Measurements from ENCODE around the gene ADRB2. TPM values are rescaled to one million over a fixed set of nuclear protein-coding genes. Genes with fewer than 3 reads are reported as not detected.

The ADRB2 gene
- total RNA-seq, 4 donors from 2014 or later: 1.1 to 5.1 (median 4.2) TPM

- intact Hi-C loops (cut with DNase I): no loop called here
- no peak for DNase-seq
- H3K27ac ChIP-seq: no peak overlapping the region
- no peaks in the 10 kb centered on the region for H3K36me3 ChIP-seq
- TF ChIP-seq POLR2A (IDR thresholded peaks at IDR 0.05) (no peak), CTCF (IDR thresholded peaks at IDR 0.05) (no peak)
- H3K9me3 ChIP-seq: no peaks in the 10 kb centered on the region
- H3K4me3 ChIP-seq (replicated peaks in 1 of 3): no peak overlapping the region
- WGBS, 2 donors: 88 to 91% methylated on average over 1 of the region's 1 CpG
- no peaks in the 10 kb centered on the region for H3K4me1 ChIP-seq
- no peaks in the 10 kb centered on the region for H3K27me3 ChIP-seq
These were observed 11.9 kb downstream of the ADRB2 start for GRCh38 chr5:148838357-148838756.

- Histone ChIP-seq H3K4me1 (no peaks in the 10 kb centered on the region), H3K27me3 (no peaks in the 10 kb centered on the region), H3K9me3 (no peaks in the 10 kb centered on the region), H3K4me3 (replicated peaks in 1 of 3) (no peak overlapping the region), H3K36me3 (no peaks in the 10 kb centered on the region), H3K27ac (no peak overlapping the region)
- intact Hi-C loops (cut with DNase I): no loop called here
- TF ChIP-seq CTCF (IDR thresholded peaks at IDR 0.05): no peak
- no peak for DNase-seq
- WGBS, 2 donors: 81 to 89% methylated on average over 4 of the region's 4 CpGs
These were observed 13.5 kb downstream of the ADRB2 start for GRCh38 chr5:148839960-148840359.

GRCh38 chr5:148840531-148840930, 14.1 kb downstream of the ADRB2 start:
- H3K4me3 ChIP-seq (replicated peaks in 1 of 3): no peak overlapping the region
- intact Hi-C loops (cut with DNase I): no loop called here

GRCh38 chr5:148841519-148841918, 15.1 kb downstream of the ADRB2 start:
- H3K9me3 ChIP-seq: no peaks in the 10 kb centered on the region
- TF ChIP-seq CTCF (IDR thresholded peaks at IDR 0.05) (no peak), POLR2A (IDR thresholded peaks at IDR 0.05) (no peak)
- H3K27me3 ChIP-seq: no peaks in the 10 kb centered on the region
- H3K27ac ChIP-seq: no peak overlapping the region
- H3K4me3 ChIP-seq (replicated peaks in 1 of 3): no peak overlapping the region
- H3K36me3 ChIP-seq: no peaks in the 10 kb centered on the region
- WGBS, 2 donors: 42 to 46% methylated on average over 3 of the region's 3 CpGs
- intact Hi-C loops (cut with DNase I): no loop called here
- DNase-seq: no peak
- no peaks in the 10 kb centered on the region for H3K4me1 ChIP-seq

More at GRCh38 chr5:148840531-148840930, 14.1 kb downstream of the ADRB2 start:
- 95 to 96% methylated on average over 1 of the region's 1 CpG for WGBS, 2 donors
- Histone ChIP-seq H3K27ac (no peak overlapping the region), H3K4me1 (no peaks in the 10 kb centered on the region), H3K36me3 (no peaks in the 10 kb centered on the region), H3K9me3 (no peaks in the 10 kb centered on the region), H3K27me3 (no peaks in the 10 kb centered on the region)
- TF ChIP-seq POLR2A (IDR thresholded peaks at IDR 0.05) (no peak), CTCF (IDR thresholded peaks at IDR 0.05) (no peak)
- no peak for DNase-seq

GRCh38 chr5:148842161-148842560, 15.8 kb downstream of the ADRB2 start:
- no peak for TF ChIP-seq CTCF (IDR thresholded peaks at IDR 0.05)
- TF ChIP-seq POLR2A (IDR thresholded peaks at IDR 0.05): no peak
- Histone ChIP-seq H3K27me3 (no peaks in the 10 kb centered on the region), H3K27ac (no peak overlapping the region), H3K36me3 (no peaks in the 10 kb centered on the region), H3K4me3 (replicated peaks in 1 of 3) (no peak overlapping the region), H3K4me1 (no peaks in the 10 kb centered on the region), H3K9me3 (no peaks in the 10 kb centered on the region)
- 84 to 91% methylated on average over 2 of the region's 2 CpGs for WGBS, 2 donors
- intact Hi-C loops (cut with DNase I): no loop called here
- DNase-seq: no peak
